AG04449 (cell line): Measurements from ENCODE around the gene DNAJB2.

Source experiments
- CTCF ChIA-PET: fragments of 350-600 bp; formaldehyde crosslinking; extraction: SDS; loops from one replicate; lab custom pipeline; 2021; ENCODE audit warnings: antibody characterized with exemption; lab: Yijun Ruan, JAX
- POLR2A ChIA-PET: fragments of 400-600, 350-600 bp; formaldehyde crosslinking; extraction: SDS; loops from one replicate; lab custom pipeline; 2020; ENCODE audit warnings: antibody characterized with exemption, inconsistent platforms; lab: Yijun Ruan, JAX
- DNase-seq: peaks from one replicate; pipeline ENCODE4 v3.0.0-alpha.2; 2010; ENCODE audit warnings: low read depth, low spot score
- H3K4me3 ChIP-seq: 2 replicates; pipeline ENCODE4 v1.5.1; 2011; ENCODE audit warnings: low read depth, mild to moderate bottlenecking, control low read depth, low read length
- TF ChIP-seq, protein P1 (sequence below): IDR thresholded peaks from one replicate; pipeline ENCODE4 v1.5.1; 2011; ENCODE audit warnings: mild to moderate bottlenecking, moderate library complexity, low read length, control low read depth, inconsistent platforms; ENCODE audit not compliant: insufficient read depth; ENCODE audit errors: missing control alignments

DNAJB2 gene

GRCh38 chr2:219323434-219323833, 44.3 kb downstream of the DNAJB2 start:
- no peak for DNase-seq
- TF ChIP-seq, protein P1, sequence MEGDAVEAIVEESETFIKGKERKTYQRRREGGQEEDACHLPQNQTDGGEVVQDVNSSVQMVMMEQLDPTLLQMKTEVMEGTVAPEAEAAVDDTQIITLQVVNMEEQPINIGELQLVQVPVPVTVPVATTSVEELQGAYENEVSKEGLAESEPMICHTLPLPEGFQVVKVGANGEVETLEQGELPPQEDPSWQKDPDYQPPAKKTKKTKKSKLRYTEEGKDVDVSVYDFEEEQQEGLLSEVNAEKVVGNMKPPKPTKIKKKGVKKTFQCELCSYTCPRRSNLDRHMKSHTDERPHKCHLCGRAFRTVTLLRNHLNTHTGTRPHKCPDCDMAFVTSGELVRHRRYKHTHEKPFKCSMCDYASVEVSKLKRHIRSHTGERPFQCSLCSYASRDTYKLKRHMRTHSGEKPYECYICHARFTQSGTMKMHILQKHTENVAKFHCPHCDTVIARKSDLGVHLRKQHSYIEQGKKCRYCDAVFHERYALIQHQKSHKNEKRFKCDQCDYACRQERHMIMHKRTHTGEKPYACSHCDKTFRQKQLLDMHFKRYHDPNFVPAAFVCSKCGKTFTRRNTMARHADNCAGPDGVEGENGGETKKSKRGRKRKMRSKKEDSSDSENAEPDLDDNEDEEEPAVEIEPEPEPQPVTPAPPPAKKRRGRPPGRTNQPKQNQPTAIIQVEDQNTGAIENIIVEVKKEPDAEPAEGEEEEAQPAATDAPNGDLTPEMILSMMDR = no peak
- ChIA-PET CTCF (interaction anchor here (1.0 to 3.1 kb wide), 4 partner anchors 13 to 30 kb away, joined by 4 to 15 read pairs (median 4); no protein-coding TSS in a partner anchor), POLR2A (no interaction called here)
- no peak overlapping the region for H3K4me3 ChIP-seq

DNA sequence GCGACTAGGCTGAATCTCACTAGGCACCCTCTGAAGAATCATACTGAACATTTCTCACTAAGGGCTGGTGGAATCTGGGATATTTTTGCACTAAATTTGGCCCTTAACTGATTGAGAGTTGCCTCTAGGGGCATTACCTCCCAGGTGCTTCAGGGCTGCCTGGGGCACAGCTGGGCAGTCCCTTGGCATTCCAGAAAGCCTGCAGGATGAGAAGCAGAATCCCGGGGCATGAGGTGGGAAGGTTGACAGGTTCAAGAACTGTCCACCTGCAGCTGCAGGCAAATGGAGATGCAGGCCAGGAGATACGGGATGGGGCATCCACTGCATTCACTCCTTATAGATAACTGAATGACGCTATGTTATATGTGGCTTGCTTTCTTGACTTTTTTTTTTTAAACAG, 46.0 kb downstream of the DNAJB2 start:
- TF ChIP-seq, protein P1 = no peak
- CTCF ChIA-PET = no interaction called here
- no peak overlapping the region for H3K4me3 ChIP-seq
- no peak for DNase-seq
- POLR2A ChIA-PET = no interaction called here

DNA sequence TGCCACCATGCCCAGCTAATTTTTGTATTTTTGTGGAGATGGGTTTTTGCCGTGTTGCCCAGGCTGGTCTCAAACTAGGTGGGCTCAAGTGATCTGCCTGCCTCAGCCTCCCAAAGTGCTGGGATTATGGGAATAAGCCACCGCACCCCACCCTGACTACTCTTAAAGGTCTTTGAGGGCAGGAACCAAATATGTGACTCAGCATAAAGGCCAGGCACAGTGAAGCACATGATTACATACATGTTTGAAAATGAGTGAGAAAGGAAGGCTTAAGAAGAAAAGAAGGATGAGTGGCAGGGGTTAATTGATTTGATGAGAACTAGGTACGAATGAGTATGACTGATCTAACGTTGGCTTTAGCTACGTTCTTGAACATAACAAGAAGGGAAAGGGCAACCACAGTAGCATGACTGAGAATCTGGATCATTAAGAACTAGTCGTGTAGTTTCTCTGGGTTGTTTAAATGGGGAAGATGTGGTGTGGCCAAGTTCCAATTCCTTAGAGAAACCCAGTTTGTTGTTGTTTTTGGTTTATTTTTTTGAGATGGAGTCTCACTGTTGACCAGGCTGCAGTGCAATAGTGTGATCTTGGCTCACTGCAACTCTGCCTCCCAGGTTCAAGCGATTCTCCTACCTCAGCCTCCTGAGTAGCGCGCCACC, 46.6 kb downstream of the DNAJB2 start:
- TF ChIP-seq, protein P1 = no peak
- no peak overlapping the region for H3K4me3 ChIP-seq
- DNase-seq = no peak
- CTCF ChIA-PET = no interaction called here
- POLR2A ChIA-PET = no interaction called here

- no peak overlapping the region for H3K4me3 ChIP-seq
- POLR2A ChIA-PET = no interaction called here
- CTCF ChIA-PET = no interaction called here
- DNase-seq = no peak
- TF ChIP-seq, protein P1 = no peak
These were observed 48.6 kb downstream of the DNAJB2 start for GRCh38 chr2:219327719-219328118.

GRCh38 chr2:219331560-219332213, 52.5 kb downstream of the DNAJB2 start:
- no peak overlapping the region for H3K4me3 ChIP-seq
- TF ChIP-seq, protein P1 = no peak
- POLR2A ChIA-PET = no interaction called here
- no peak for DNase-seq
- CTCF ChIA-PET = interaction anchor here (0.9 to 1.9 kb wide), 7 partner anchors 12 to 54 kb away, joined by 3 to 6 read pairs (median 4); no protein-coding TSS in a partner anchor

DNA sequence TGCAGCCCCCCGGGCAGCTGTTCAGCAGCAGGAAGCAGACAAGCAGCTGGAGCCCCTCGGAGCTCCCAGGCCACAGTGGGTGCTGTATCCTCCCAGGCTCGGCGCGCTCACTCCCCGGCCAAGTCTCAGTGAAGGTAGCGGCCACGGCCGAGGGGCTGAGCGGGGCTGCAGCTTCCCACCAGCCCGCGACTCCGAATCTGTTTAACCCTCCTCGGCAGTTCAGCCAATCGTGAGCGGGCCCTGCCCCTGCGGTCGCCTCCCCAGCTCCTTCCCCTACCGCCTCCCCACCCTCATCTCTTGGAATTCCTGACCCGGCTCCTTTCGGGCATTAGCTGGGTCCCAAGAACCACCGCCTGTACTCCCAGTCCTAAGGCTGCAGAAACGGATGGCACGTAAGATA, 53.4 kb downstream of the DNAJB2 start, which contains the start of gene RESP18:
Gene RESP18 (minus strand): TSS at position 203 of the 400 bp plus-strand sequence.
- ChIA-PET POLR2A (no interaction called here), CTCF (interaction anchor here (0.9 to 1.0 kb wide), 2 partner anchors 18 to 55 kb away, joined by 3 to 4 read pairs; no protein-coding TSS in a partner anchor)
- H3K4me3 ChIP-seq = no peak within 1 kb of the TSS
- no peak for DNase-seq
- TF ChIP-seq, protein P1 = no peak
